Renal cortical epithelial cell (primary cell): ENCODE measurements around the gene TP53AIP1. TPM values are rescaled to one million over a fixed set of nuclear protein-coding genes. Genes with fewer than 3 reads are reported as not detected.

Source experiments
- DNase-seq: peaks from one replicate; pipeline ENCODE4 v3.0.0-alpha.2; 2011; ENCODE audit warnings: low read depth
- total RNA-seq: library from RNA; depleted of rRNA; stranded (reverse); fragments of >200 nt; gene quantifications from 2 replicates; pipeline ENCODE4 v1.2.3, GENCODE V29; 2014

TP53AIP1 gene
- total RNA-seq, 1 donor from 2014 or later: 0.10 TPM

- no peak for DNase-seq
Observed at GRCh38 chr11:128943428-128943976, 831 bp upstream of the TP53AIP1 start.

- DNase-seq: no peak
Observed at GRCh38 chr11:128942272-128942612, 429 bp downstream of the TP53AIP1 start.

- DNase-seq: peak; percentile 37
Observed at GRCh38 chr11:128941573-128942271, 949 bp downstream of the TP53AIP1 start.

GRCh38 chr11:128941110-128941509, 1.6 kb downstream of the TP53AIP1 start:
- DNase-seq: no peak

GRCh38 chr11:128940603-128941002, 2.1 kb downstream of the TP53AIP1 start:
- no peak for DNase-seq

- no peak for DNase-seq
Observed at GRCh38 chr11:128940156-128940555, 2.5 kb downstream of the TP53AIP1 start.

GRCh38 chr11:128939591-128939990, 3.1 kb downstream of the TP53AIP1 start:
- no peak for DNase-seq

- DNase-seq: peak; percentile 23
Observed at GRCh38 chr11:128938156-128938885, 4.3 kb downstream of the TP53AIP1 start.

GRCh38 chr11:128937480-128937879, 5.2 kb downstream of the TP53AIP1 start:
- DNase-seq: no peak

- peak; percentile 41 for DNase-seq
Observed at GRCh38 chr11:128936606-128937251, 5.9 kb downstream of the TP53AIP1 start.

GRCh38 chr11:128934926-128935325, 7.7 kb downstream of the TP53AIP1 start:
- no peak for DNase-seq

- no peak for DNase-seq
Observed at GRCh38 chr11:128934351-128934750, 8.3 kb downstream of the TP53AIP1 start.

- no peak for DNase-seq
Observed at GRCh38 chr11:128933481-128934178, 9.0 kb downstream of the TP53AIP1 start.

- DNase-seq: no peak
Observed at GRCh38 chr11:128931668-128932067, 11.0 kb downstream of the TP53AIP1 start.

- DNase-seq: no peak
Observed at GRCh38 chr11:128931066-128931465, 11.6 kb downstream of the TP53AIP1 start.

GRCh38 chr11:128929991-128930390, 12.7 kb downstream of the TP53AIP1 start:
- DNase-seq: no peak

GRCh38 chr11:128929468-128929867, 13.2 kb downstream of the TP53AIP1 start:
- no peak for DNase-seq

- DNase-seq: no peak
Observed at GRCh38 chr11:128928400-128928799, 14.3 kb downstream of the TP53AIP1 start.

GRCh38 chr11:128927683-128928336, 14.9 kb downstream of the TP53AIP1 start:
- no peak for DNase-seq

GRCh38 chr11:128927108-128927461, 15.6 kb downstream of the TP53AIP1 start:
- DNase-seq: no peak

GRCh38 chr11:128926437-128927107, 16.1 kb downstream of the TP53AIP1 start:
- no peak for DNase-seq
